B cell (primary cell): Measurements from ENCODE around the gene PLK1. TPM values are rescaled to one million over a fixed set of nuclear protein-coding genes. Genes with fewer than 3 reads are reported as not detected.

Experiments
- ATAC-seq: fragments of 200-7000 bp; cut with Tn5 transposase; one replicate; pipeline ENCODE4 v1.10.0; 2021; ENCODE audit warnings: low read depth, mild to moderate bottlenecking, moderate number of reproducible peaks, moderate library complexity
- CTCF ChIA-PET: fragments of 350-600 bp; sonication (Branson Sonifier 250); formaldehyde crosslinking; loops from one replicate; lab custom pipeline; 2021; ENCODE audit warnings: antibody characterized with exemption, inconsistent platforms; lab: Charles Lee
- POLR2A ChIA-PET: fragments of 350-600 bp; sonication (Branson Sonifier 250); formaldehyde crosslinking; loops from one replicate; lab custom pipeline; 2021; ENCODE audit warnings: antibody characterized with exemption; lab: Charles Lee
- DNase-seq: peaks from one replicate; pipeline ENCODE4 v3.0.0; 2013
- H2AFZ ChIP-seq: 2 replicates; pipeline ENCODE4 v1.6.1; 2012; ENCODE audit warnings: mild to moderate bottlenecking, low read depth, low read length; ENCODE audit not compliant: insufficient read depth, poor library complexity, severe bottlenecking
- H3K27ac ChIP-seq, 2 donors: 1 replicate in 1 of 2; 2 replicates in 1 of 2; pipeline ENCODE4 v1.5.1; 2012 to 2013; ENCODE audit warnings: low read length in 2 of 2, mild to moderate bottlenecking in 2 of 2, moderate library complexity in 1 of 2
- H3K27me3 ChIP-seq, 4 experiments: fragments of 200-600 bp in 1 of 4; sonication (generic) in 1 of 4; replicated peaks in 1 of 4; 1 replicate in 2 of 4; 2 replicates in 2 of 4; pipeline versions ENCODE4 v1.6.1 to v1.7.0; 2013 to 2016; ENCODE audit warnings: low read length in 3 of 4, mild to moderate bottlenecking in 2 of 4, mixed read lengths in 1 of 4, moderate library complexity in 1 of 4; ENCODE audit not compliant: insufficient read depth in 4 of 4, control insufficient read depth in 3 of 4; ENCODE audit errors: control extremely low read depth in 1 of 4
- H3K36me3 ChIP-seq, 2 experiments: replicated peaks in 1 of 2; 1 replicate in 1 of 2; 2 replicates in 1 of 2; pipeline versions ENCODE4 v1.6.1 to v1.7.1; 2013; ENCODE audit warnings: low read length in 1 of 2; ENCODE audit not compliant: insufficient read depth in 2 of 2, control insufficient read depth in 1 of 2; ENCODE audit errors: control extremely low read depth in 1 of 2, extremely low read depth in 1 of 2
- H3K4me1 ChIP-seq, 2 donors: fragments of 200-600 bp in 1 of 2; sonication (generic) in 1 of 2; 1 replicate in 1 of 2; 2 replicates in 1 of 2; pipeline versions ENCODE4 v1.5.1 to v1.6.1; 2013 to 2017; ENCODE audit warnings: low read length in 2 of 2; ENCODE audit not compliant: control insufficient read depth in 2 of 2, insufficient read depth in 2 of 2
- H3K4me2 ChIP-seq: replicated peaks from 2 replicates; pipeline ENCODE3; 2012; ENCODE audit warnings: mild to moderate bottlenecking, low read depth, low read length; ENCODE audit not compliant: poor library complexity, severe bottlenecking
- H3K4me3 ChIP-seq, 5 experiments: fragments of 200-600 bp in 1 of 5; sonication (generic) in 1 of 5; 1 replicate in 3 of 5; 2 replicates in 2 of 5; pipeline versions ENCODE4 v1.5.1 to v1.7.0; 2011 to 2016; ENCODE audit warnings: low read length in 4 of 5, mild to moderate bottlenecking in 4 of 5, low read depth in 2 of 5, control low read depth in 1 of 5, moderate library complexity in 1 of 5; ENCODE audit not compliant: insufficient read depth in 1 of 5; ENCODE audit errors: control extremely low read depth in 1 of 5, extremely low read depth in 1 of 5
- H3K79me2 ChIP-seq: fragments of 200-600 bp; sonication (generic); one replicate; pipeline ENCODE4 v1.6.0; 2016; ENCODE audit warnings: low read length; ENCODE audit not compliant: control insufficient read depth, insufficient read depth
- H3K9ac ChIP-seq: fragments of 200-600 bp; sonication (generic); 2 replicates; pipeline ENCODE4 v1.6.1; 2017; ENCODE audit warnings: mild to moderate bottlenecking, low read length, moderate library complexity
- H3K9me3 ChIP-seq, 3 donors: one replicate each; pipeline versions ENCODE4 v1.6.1 to v1.7.1; 2013; ENCODE audit warnings: low read length in 2 of 3; ENCODE audit not compliant: control insufficient read depth in 2 of 3, insufficient read depth in 1 of 3; ENCODE audit errors: control extremely low read depth in 1 of 3
- H4K20me1 ChIP-seq: 2 replicates; pipeline ENCODE4 v1.6.0; 2012; ENCODE audit warnings: mild to moderate bottlenecking, low read length; ENCODE audit not compliant: insufficient read depth, control insufficient read depth, poor library complexity, severe bottlenecking
- H3K27ac Mint-ChIP-seq: one replicate; pipeline ENCODE4 v1.8.0; 2021; ENCODE audit warnings: mixed read lengths
- H3K27me3 Mint-ChIP-seq: one replicate; pipeline ENCODE4 v1.8.0; 2021; ENCODE audit warnings: mixed read lengths
- H3K4me1 Mint-ChIP-seq: one replicate; pipeline ENCODE4 v1.8.0; 2021; ENCODE audit warnings: mixed read lengths
- H3K4me3 Mint-ChIP-seq: one replicate; pipeline ENCODE4 v1.8.0; 2021; ENCODE audit warnings: mixed read lengths
- H3K9me3 Mint-ChIP-seq: one replicate; pipeline ENCODE4 v1.8.0; 2022; ENCODE audit warnings: mixed read lengths; ENCODE audit not compliant: insufficient read depth
- CTCF ChIP-seq: fragments of 200-600 bp; IDR thresholded peaks from one replicate; pipeline ENCODE4 v1.8.0; 2022; ENCODE audit warnings: antibody characterized with exemption, mild to moderate bottlenecking
- EZH2 ChIP-seq: IDR thresholded peaks from 2 replicates; pipeline ENCODE4 v1.6.1; 2012; ENCODE audit warnings: borderline replicate concordance, low read depth, mild to moderate bottlenecking, moderate library complexity, low read length; ENCODE audit not compliant: insufficient read depth, poor library complexity, severe bottlenecking
- WGBS: methylation state at CpG from one replicate; pipeline ENCODE4 v1.1.5; 2013; ENCODE audit warnings: missing lambda C conversion rate; ENCODE audit not compliant: insufficient coverage; 5-methylcytosine and 5-hydroxymethylcytosine counted together
- intact Hi-C: fragments of 100-400 bp; cut with micrococcal nuclease; formaldehyde crosslinking; loops from one replicate; pipeline ENCODE4 v1.10.0; 2022
- polyA plus RNA-seq: library from polyadenylated mRNA; depleted of rRNA; stranded (reverse); fragments of >200 nt; gene quantifications from 2 replicates; pipeline ENCODE4 v1.2.3, GENCODE V29; 2012
- total RNA-seq, 2 donors: library from RNA; stranded (reverse); fragments of 120-200 nt in 1 of 2; gene quantifications; 1 replicate in 1 of 2; 2 replicates in 1 of 2; pipeline versions ENCODE4 v1.2.3 to v1.2.4, GENCODE V29; 2013 to 2022

The PLK1 gene
- total and polyA plus RNA-seq, 2 donors (not counting 1 experiment from before 2014, with no cell fraction given): 2.7 to 3.5 TPM

- no peaks in the 10 kb centered on the region for H3K9me3 ChIP-seq
- H3K9ac ChIP-seq: peak overlapping the region; percentile 79
- Mint-ChIP-seq H3K4me3 (peak overlapping the region; percentile 90), H3K4me1 (peaks cover 17% of the 10 kb centered on the region), H3K27ac (no peak overlapping the region), H3K9me3 (no peaks in the 10 kb centered on the region), H3K27me3 (no peaks in the 10 kb centered on the region)
- H3K4me2 ChIP-seq: peak overlapping the region; percentile 97
- peaks cover 19% of the 10 kb centered on the region for H3K79me2 ChIP-seq
- 10% methylated on average over 22 of the region's 24 CpGs for WGBS
- H3K4me3 ChIP-seq: peak overlapping the region; percentile 24 to 73 (median 64)
- intact Hi-C loops: no loop called here
- H4K20me1 ChIP-seq: no peaks in the 10 kb centered on the region
- ATAC-seq (no peak), DNase-seq (peak; percentile 31)
- CTCF ChIA-PET: interaction anchor here (1.2 to 2.7 kb wide), 2 partner anchors 10 to 48 kb away, joined by 3 to 9 read pairs; no protein-coding TSS in a partner anchor
- peak overlapping the region; percentile 77 for H2AFZ ChIP-seq
- POLR2A ChIA-PET: interaction anchor here (0.5 kb wide), 1 partner anchor 502 kb away, joined by 3 read pairs; no protein-coding TSS in a partner anchor
- no peak for TF ChIP-seq CTCF
- TF ChIP-seq EZH2: no peak
- H3K27me3 ChIP-seq: peaks cover 0 to 13% (median 3%) of the 10 kb centered on the region in 4 experiments
- no peak overlapping the region for H3K27ac ChIP-seq
- peaks cover 0 to 2% of the 10 kb centered on the region in 2 experiments for H3K36me3 ChIP-seq
- peaks cover 12 to 15% of the 10 kb centered on the region in 2 donors for H3K4me1 ChIP-seq
These were observed 741 bp downstream of the PLK1 start for GRCh38 chr16:23679274-23679985.

GRCh38 chr16:23679986-23680336 lies 1.3 kb downstream of the PLK1 start:
- Histone ChIP-seq H3K4me1 (peaks cover 12 to 15% of the 10 kb centered on the region in 2 donors), H3K9ac (no peak overlapping the region), H3K27ac (no peak overlapping the region), H2AFZ (no peak overlapping the region), H3K4me3 (no peak overlapping the region), H4K20me1 (no peaks in the 10 kb centered on the region), H3K4me2 (no peak overlapping the region), H3K9me3 (no peaks in the 10 kb centered on the region), H3K27me3 (peaks cover 0 to 13% (median 3%) of the 10 kb centered on the region in 4 experiments), H3K79me2 (peaks cover 19% of the 10 kb centered on the region), H3K36me3 (peaks cover 0 to 2% of the 10 kb centered on the region in 2 experiments)
- H3K27me3 Mint-ChIP-seq: no peaks in the 10 kb centered on the region
- no peak for TF ChIP-seq EZH2
- TF ChIP-seq CTCF: no peak
- H3K4me3 Mint-ChIP-seq: no peak overlapping the region
- no peaks in the 10 kb centered on the region for H3K9me3 Mint-ChIP-seq
- no peak for ATAC-seq
- peaks cover 17% of the 10 kb centered on the region for H3K4me1 Mint-ChIP-seq
- DNase-seq: no peak
- H3K27ac Mint-ChIP-seq: no peak overlapping the region
- POLR2A ChIA-PET: no interaction called here
- intact Hi-C loops: no loop called here
- CTCF ChIA-PET: interaction anchor here (2.7 kb wide), 1 partner anchor 47 kb away, joined by 9 read pairs; no protein-coding TSS in a partner anchor
- WGBS: 62% methylated on average over 5 of the region's 6 CpGs
